HPDE6-E6E7 (cell line): ENCODE data around the gene ALOX12.

Experiments
- DNase-seq: peaks from one replicate; pipeline ENCODE4 v3.0.0; 2011; ENCODE audit warnings: missing footprints; ENCODE audit errors: extremely low spot score

ALOX12 gene

GRCh38 chr17:7022781-7023571, 27.1 kb downstream of the ALOX12 start, which contains the start of gene BCL6B:
Gene BCL6B, plus strand, starts transcription at chr17:7023050. Its CDS starts 622 bp downstream, at chr17:7023672.
- DNase-seq: no peak

DNA sequence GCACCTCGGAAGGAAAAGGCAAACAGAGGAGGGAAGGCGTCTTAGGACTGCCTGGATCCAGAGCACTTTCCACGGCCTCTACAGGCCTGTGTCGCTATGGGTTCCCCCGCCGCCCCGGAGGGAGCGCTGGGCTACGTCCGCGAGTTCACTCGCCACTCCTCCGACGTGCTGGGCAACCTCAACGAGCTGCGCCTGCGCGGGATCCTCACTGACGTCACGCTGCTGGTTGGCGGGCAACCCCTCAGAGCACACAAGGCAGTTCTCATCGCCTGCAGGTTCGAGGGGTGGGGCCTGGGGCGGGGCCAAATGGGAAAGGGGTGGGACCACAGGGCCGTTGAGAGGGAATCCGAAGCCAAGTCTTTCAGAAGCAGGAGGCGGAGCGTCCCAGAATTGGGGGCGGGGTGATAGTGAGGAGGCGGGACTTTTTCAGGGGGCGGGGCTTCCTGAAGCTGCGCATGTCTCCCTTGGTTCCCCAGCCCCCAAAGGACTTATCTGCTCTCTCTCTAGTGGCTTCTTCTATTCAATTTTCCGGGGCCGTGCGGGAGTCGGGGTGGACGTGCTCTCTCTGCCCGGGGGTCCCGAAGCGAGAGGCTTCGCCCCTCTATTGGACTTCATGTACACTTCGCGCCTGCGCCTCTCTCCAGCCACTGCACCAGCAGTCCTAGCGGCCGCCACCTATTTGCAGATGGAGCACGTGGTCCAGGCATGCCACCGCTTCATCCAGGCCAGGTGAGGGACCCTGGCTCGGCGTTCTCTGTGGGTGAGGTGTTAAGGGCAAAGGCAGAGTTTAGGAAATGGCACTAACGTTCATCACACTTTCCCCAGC, 27.9 kb downstream of the ALOX12 start:
- no peak for DNase-seq

GRCh38 chr17:7024402-7024785, 28.5 kb downstream of the ALOX12 start:
- DNase-seq: no peak

GRCh38 chr17:7025245-7025644, 29.4 kb downstream of the ALOX12 start:
- no peak for DNase-seq

DNA sequence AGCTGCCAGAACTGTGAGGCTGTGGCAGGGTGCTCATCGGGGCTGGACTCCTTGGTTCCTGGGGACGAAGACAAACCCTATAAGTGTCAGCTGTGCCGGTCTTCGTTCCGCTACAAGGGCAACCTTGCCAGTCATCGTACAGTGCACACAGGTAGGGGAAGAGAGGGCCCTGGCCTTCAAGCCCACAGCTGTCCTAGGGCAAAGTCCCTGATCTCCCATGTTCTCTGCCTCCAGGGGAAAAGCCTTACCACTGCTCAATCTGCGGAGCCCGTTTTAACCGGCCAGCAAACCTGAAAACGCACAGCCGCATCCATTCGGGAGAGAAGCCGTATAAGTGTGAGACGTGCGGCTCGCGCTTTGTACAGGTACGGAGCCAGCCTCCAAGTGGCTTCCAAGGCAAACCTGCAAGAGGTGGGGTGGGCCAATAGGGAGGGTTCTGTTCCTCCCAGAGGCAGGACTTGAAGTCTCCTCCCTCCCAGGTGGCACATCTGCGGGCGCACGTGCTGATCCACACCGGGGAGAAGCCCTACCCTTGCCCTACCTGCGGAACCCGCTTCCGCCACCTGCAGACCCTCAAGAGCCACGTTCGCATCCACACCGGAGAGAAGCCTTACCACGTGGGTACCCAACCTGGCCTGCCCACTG, 30.7 kb downstream of the ALOX12 start:
- no peak for DNase-seq

- DNase-seq: no peak
Measured at GRCh38 chr17:7027335-7027734, 31.5 kb downstream of the ALOX12 start.

DNA sequence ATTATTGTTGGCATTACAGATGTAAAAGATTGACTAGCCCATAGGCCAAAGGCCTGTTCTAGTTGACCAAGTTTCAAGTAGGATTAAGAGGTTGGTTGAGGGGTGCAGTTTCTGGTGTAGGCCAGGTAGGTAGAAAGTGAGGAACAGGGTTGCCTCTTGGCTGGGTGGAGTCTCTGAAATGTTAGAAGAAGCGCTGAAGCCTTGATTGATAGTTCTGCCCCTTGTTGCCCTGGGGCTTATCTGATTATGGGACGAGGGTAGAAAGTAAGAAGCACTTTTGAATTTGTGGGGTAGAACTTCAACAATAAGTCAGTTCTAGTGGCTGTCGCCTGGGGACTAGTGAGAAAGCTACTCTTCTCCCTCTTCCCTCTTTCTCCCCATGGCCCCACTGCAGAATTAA, 33.2 kb downstream of the ALOX12 start:
- no peak for DNase-seq

DNA sequence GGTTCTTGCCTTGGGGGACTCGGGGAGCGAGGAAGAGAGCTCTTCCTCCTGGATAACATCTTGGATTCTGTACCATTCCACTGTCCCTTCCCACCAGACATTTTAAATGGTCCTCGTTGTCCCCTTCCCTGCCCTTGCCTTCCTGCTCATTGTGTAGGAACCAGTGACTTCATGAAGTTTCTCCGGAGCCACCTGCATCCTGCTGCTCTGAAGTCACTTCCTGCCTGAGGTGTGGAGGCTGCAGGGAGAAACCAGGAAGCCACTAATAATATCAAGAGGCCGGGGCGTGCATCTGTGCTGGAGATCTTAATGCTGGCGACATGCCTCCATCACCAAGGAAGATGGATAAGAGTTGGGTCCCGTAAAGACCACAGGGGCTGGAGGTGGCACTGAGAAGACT, 33.8 kb downstream of the ALOX12 start:
- no peak for DNase-seq

DNA sequence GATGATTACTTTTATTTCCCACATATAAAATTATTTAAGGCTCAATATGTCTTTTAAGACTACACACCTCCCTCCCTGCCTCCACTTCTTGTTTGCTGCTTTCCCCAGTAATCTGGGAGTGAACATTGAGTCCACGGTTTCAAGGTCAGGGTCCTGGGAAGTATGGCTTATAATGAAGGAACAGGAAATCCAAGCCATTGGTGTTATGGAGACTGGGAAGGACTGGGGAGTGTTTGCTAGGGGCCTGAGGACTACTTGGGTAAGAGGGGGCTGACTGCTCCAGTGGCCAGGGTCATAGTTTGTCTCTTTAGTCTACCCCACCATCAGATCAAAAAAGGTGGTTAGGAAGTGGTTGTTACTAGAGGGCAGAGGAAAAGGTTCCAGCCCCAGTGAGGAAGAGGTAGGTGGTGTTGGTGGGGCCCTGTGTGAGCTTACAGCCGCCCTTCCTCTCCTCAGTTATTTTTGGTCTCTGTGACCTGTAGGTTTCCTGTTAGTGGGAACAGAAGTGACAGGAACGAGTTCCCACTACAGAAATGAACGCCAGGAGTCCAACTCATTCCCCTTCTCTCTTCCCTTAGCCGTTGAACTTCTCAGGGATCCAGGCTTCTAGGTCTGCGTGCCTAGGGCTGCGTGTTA, 39.2 kb downstream of the ALOX12 start:
- no peak for DNase-seq

- DNase-seq: peak; percentile 100
Measured at GRCh38 chr17:7035591-7036368, 39.9 kb downstream of the ALOX12 start, which contains the start of gene SLC16A13. Gene SLC16A13, plus strand, starts transcription at chr17:7036015. Its CDS starts 368 bp downstream, at chr17:7036383.

- no peak for DNase-seq
Measured at GRCh38 chr17:7038025-7038862, 42.4 kb downstream of the ALOX12 start.

- no peak for DNase-seq
Measured at GRCh38 chr17:7039832-7040231, 44.0 kb downstream of the ALOX12 start.

- DNase-seq: no peak
Measured at GRCh38 chr17:7041607-7042500, 46.0 kb downstream of the ALOX12 start.

GRCh38 chr17:7042501-7043181, 46.8 kb downstream of the ALOX12 start:
- no peak for DNase-seq

- no peak for DNase-seq
Measured at GRCh38 chr17:7043182-7043496, 47.3 kb downstream of the ALOX12 start.

DNA sequence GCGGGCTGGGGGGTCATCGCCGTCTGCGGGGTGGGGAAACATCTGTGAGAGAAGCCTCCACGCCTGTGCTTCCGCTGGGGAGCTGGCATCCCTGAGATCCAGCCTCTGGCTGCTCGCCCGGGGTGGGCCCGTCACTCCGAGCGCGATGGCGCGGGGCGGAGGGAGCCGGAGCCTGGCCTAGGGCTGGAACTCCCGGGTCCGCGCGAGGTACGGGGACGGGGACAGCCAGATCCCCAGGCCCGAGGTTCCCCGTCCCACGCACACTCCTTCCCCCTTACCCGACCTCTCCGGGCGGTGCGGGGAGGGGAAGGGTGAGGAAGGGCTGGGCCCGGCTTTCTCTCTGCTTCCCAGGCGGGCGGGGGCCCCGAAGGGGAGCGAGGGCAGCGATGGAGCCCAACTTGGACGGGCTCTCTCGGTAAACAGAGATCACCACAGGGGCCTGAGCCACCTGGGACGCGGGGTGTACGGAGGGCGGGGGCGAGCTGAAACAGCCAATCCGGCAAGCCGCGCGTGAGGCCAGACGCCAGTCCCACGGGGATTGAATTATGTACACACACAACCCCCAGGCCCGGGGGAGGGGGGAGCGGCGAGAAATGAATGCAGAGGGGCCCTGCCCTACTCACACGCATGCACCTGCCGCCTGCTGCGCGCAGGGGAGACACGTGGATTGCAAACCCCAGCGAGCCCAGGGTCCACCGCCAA, 47.8 kb downstream of the ALOX12 start, which contains the start of gene SLC16A11:
Gene SLC16A11, minus strand, starts transcription at position 596 of the 702 bp plus-strand sequence. Its CDS starts 579 bp downstream, at position 17.
- no peak for DNase-seq

GRCh38 chr17:7045492-7046126, 49.8 kb downstream of the ALOX12 start:
- DNase-seq: no peak
